Keratinocyte (primary cell): ENCODE data around the gene FBXO33.

Experiments
- CTCF ChIP-seq, 3 experiments: IDR thresholded peaks in 1 of 3; conservative IDR thresholded peaks in 1 of 3; optimal IDR thresholded peaks in 1 of 3; 2 replicates in 2 of 3; 3 replicates in 1 of 3; pipeline versions ENCODE3 to v1.5.1; 2011; ENCODE audit warnings: low read length in 3 of 3, mild to moderate bottlenecking in 3 of 3, moderate library complexity in 2 of 3, control low read depth in 1 of 3, inconsistent platforms in 1 of 3; ENCODE audit not compliant: insufficient read depth in 2 of 3; ENCODE audit errors: extremely low read depth in 1 of 3
- EZH2 ChIP-seq: IDR thresholded peaks from one replicate; pipeline ENCODE4 v1.6.1; 2012; ENCODE audit warnings: inconsistent platforms, mild to moderate bottlenecking, low read length, moderate library complexity

GRCh38 chr14:39419272-39419671, 13.0 kb downstream of the FBXO33 start:
- no peak for TF ChIP-seq CTCF (optimal IDR thresholded peaks at IDR 0.05 in 1 of 3, IDR thresholded peaks at IDR 0.05 in 1 of 3, conservative IDR thresholded peaks at IDR 0.05 in 1 of 3; ENCODE audit: extremely low read depth in 1 of 3, insufficient read depth in 2 of 3, low read length in 3 of 3)
- TF ChIP-seq EZH2 = no peak
